Heart left ventricle (tissue), 16 donors: ENCODE data around the gene TIMELESS. TPM values are rescaled to one million over a fixed set of nuclear protein-coding genes. Genes with fewer than 3 reads are reported as not detected.

Experiments used
- ATAC-seq, 4 donors: fragments of 200-7000 bp; cut with Tn5 transposase; one replicate each; pipeline ENCODE4 v1.9.1; 2020 to 2022; ENCODE audit warnings: moderate library complexity in 4 of 4, mild to moderate bottlenecking in 3 of 4, moderate number of reproducible peaks in 1 of 4
- DNase-seq, 5 donors: peaks; one replicate each; pipeline ENCODE4 v3.0.0-alpha.2; 2020
- H3K27ac ChIP-seq, 12 donors: fragments of 200-600 bp; sonication (generic) in 4 of 12; one replicate each; pipeline versions ENCODE4 v1.5.0 to v1.8.0; 2016 to 2022; ENCODE audit warnings: mild to moderate bottlenecking in 2 of 12
- H3K27me3 ChIP-seq, 9 donors: fragments of 200-600 bp; sonication (generic) in 2 of 9; one replicate each; pipeline versions ENCODE4 v1.5.1 to v1.8.0; 2016 to 2022; ENCODE audit warnings: mild to moderate bottlenecking in 3 of 9
- H3K36me3 ChIP-seq, 9 donors: fragments of 200-600 bp; sonication (generic) in 2 of 9; one replicate each; pipeline versions ENCODE4 v1.5.0 to v1.8.0; 2018 to 2022; ENCODE audit warnings: mild to moderate bottlenecking in 2 of 9
- H3K4me1 ChIP-seq, 12 donors: fragments of 200-600 bp; sonication (generic) in 4 of 12; one replicate each; pipeline versions ENCODE4 v1.5.0 to v1.8.0; 2016 to 2022; ENCODE audit warnings: mild to moderate bottlenecking in 3 of 12
- H3K4me3 ChIP-seq, 12 donors: fragments of 200-600 bp; sonication (generic) in 4 of 12; one replicate each; pipeline versions ENCODE4 v1.5.0 to v1.8.0; 2017 to 2022; ENCODE audit warnings: mild to moderate bottlenecking in 9 of 12, moderate library complexity in 4 of 12
- H3K9me3 ChIP-seq, 12 donors: fragments of 200-600 bp; sonication (generic) in 4 of 12; one replicate each; pipeline versions ENCODE4 v1.5.0 to v1.8.0; 2016 to 2022; ENCODE audit warnings: mild to moderate bottlenecking in 1 of 12
- POLR2A ChIP-seq, 2 donors: fragments of 450-650 bp; IDR thresholded peaks; one replicate each; pipeline ENCODE4 v1.6.1; 2017; ENCODE audit warnings: antibody characterized with exemption in 2 of 2, mild to moderate bottlenecking in 2 of 2, moderate library complexity in 2 of 2
- WGBS, 4 donors: extraction: QIAGEN DNeasy Blood & Tissue Kit in 2 of 4; methylation state at CpG; one replicate each; pipeline versions ENCODE4 v1.1.5 to v1.1.7; 2013 to 2018; 5-methylcytosine and 5-hydroxymethylcytosine counted together
- intact Hi-C, 10 donors: fragments of 100-400 bp; cut with DNase I; formaldehyde crosslinking; loops; one replicate each; pipeline versions ENCODE4 v1.11.1 to v1.14.2; 2022
- polyA plus RNA-seq, 2 donors: library from polyadenylated mRNA; stranded (reverse); fragments of 200-250 nt; gene quantifications; one replicate each; pipeline ENCODE4 v1.2.3, GENCODE V29; 2013
- total RNA-seq, 9 donors: library from RNA; depleted of rRNA in 2 of 9; stranded (reverse); fragments of >200 nt in 2 of 9; fragmentation: NEBNext Ultra II Directional in 3 of 9; extraction: Animal tissue kit (Norgen Biotek cat#: 25700) in 3 of 9; gene quantifications; one replicate each; pipeline versions ENCODE4 v1.1.0 to v1.2.4, GENCODE V29; 2016 to 2023
- TF ChIP-seq, protein P1 (sequence below), 12 donors: fragments of 200-600 bp; sonication (generic) in 4 of 12; IDR thresholded peaks; one replicate each; pipeline versions ENCODE4 v1.5.0 to v1.8.0; 2018 to 2022; ENCODE audit warnings: antibody characterized with exemption in 12 of 12, mild to moderate bottlenecking in 5 of 12
- donor health status: ischemic (EF 13 %, LVEDD 7.1; RV severe dilation, severe dysfunction).
- donor health status: healthy with polysubstance abuse.
- donor health status: DM: no; HTN: yes; CAD: no.
- donor health status: DM: no; HTN: no; CAD: no.
- donor health status: ischemic (EF 25% LVEDD 6.9; RV normal size, moderate dysfunction).
- donor health status: ischemic (EF 25% LVEDD 5.7; RV mildly dilated, moderate dysfunction).
- donor health status: healthy.
- donor health status: DM: yes; HTN: yes; CAD: no.
- donor health status: ischemic (EF 35%, LVEDD 5.7; RV mildly dilated, moderate dysfunction).
- donor health status: nonischemic (EF 11% LVEDD 7.7; RV severe dilation, severe dysfunction).
- donor health status: DM: yes; HTN: yes; CAD: no.
- donor health status: PGD.
- donor health status: ischemic (EF 29% LVEDD 5.4; RV normal size, mild dysfunction).
- donor health status: nonischemic (EF 23%, LVEDD 6.1; RV moderate dilation, normal function).

TIMELESS gene
- total and polyA plus RNA-seq, 11 donors = 1.1 to 7.3 (median 2.4) TPM

DNA sequence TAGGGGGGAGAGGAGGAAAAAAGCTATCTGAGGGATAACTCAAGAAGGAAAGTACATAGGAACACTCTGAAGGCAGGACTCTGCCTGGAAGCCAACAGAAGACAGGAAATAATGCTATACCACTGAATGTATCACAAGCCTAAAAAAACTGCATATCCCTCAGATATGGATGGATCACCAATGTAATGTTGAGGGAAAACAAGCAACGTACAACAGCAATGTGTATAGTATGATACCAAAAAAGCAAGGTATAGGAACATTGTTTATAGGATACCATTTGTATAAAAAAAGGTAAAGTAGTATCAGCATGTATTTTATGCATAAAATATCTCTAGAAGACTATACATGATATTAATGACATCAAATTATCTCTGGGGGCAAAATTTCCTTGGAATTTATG, 35.3 kb upstream of the TIMELESS start:
- WGBS, 4 donors = 83 to 89% (median 87%) methylated on average over 1 of the region's 1 CpG
- H3K36me3 ChIP-seq = no peaks in the 10 kb centered on the region
- TF ChIP-seq, protein P1, sequence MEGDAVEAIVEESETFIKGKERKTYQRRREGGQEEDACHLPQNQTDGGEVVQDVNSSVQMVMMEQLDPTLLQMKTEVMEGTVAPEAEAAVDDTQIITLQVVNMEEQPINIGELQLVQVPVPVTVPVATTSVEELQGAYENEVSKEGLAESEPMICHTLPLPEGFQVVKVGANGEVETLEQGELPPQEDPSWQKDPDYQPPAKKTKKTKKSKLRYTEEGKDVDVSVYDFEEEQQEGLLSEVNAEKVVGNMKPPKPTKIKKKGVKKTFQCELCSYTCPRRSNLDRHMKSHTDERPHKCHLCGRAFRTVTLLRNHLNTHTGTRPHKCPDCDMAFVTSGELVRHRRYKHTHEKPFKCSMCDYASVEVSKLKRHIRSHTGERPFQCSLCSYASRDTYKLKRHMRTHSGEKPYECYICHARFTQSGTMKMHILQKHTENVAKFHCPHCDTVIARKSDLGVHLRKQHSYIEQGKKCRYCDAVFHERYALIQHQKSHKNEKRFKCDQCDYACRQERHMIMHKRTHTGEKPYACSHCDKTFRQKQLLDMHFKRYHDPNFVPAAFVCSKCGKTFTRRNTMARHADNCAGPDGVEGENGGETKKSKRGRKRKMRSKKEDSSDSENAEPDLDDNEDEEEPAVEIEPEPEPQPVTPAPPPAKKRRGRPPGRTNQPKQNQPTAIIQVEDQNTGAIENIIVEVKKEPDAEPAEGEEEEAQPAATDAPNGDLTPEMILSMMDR (IDR thresholded peaks at IDR 0.05) = no peak
- no peak for TF ChIP-seq POLR2A (IDR thresholded peaks at IDR 0.05)
- ATAC-seq (no peak), DNase-seq (no peak)
- no peaks in the 10 kb centered on the region for H3K9me3 ChIP-seq
- peaks cover 0 to 13% (median 0%) of the 10 kb centered on the region in 9 donors for H3K27me3 ChIP-seq
- no peak overlapping the region for H3K27ac ChIP-seq
- peaks cover 0 to 22% (median 9%) of the 10 kb centered on the region in 12 donors for H3K4me1 ChIP-seq
- intact Hi-C loops = no loop called here
- no peak overlapping the region for H3K4me3 ChIP-seq

DNA sequence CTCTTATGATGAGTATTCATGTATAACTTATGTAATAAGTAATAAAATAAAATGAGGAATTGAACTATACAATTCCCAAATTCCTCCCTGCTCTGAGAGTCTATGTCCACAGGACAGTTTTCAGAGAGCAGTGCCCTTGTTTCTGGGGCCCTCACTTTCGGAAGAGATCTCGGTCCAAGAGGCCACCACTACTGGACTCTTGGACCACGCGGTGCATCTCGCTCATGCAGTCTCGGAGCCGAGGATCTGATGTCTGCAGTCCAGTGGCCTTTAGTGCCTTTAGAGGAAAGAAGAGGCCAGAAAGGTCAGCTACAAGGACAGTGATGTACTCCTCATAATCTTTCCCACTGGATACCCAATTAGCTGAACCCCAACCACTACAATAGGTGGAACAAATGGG, 30.4 kb upstream of the TIMELESS start:
- Histone ChIP-seq H3K36me3 (no peaks in the 10 kb centered on the region), H3K4me1 (peaks cover 0 to 4% (median 0%) of the 10 kb centered on the region in 12 donors), H3K4me3 (no peak overlapping the region), H3K27ac (no peak overlapping the region), H3K27me3 (no peaks in the 10 kb centered on the region), H3K9me3 (no peaks in the 10 kb centered on the region)
- no peak for ATAC-seq
- intact Hi-C loops = no loop called here
- TF ChIP-seq, protein P1 (IDR thresholded peaks at IDR 0.05) = no peak
- TF ChIP-seq POLR2A (IDR thresholded peaks at IDR 0.05) = no peak
- WGBS, 4 donors = 90 to 95% (median 93%) methylated on average over 7 of the region's 7 CpGs
- DNase-seq = no peak

DNA sequence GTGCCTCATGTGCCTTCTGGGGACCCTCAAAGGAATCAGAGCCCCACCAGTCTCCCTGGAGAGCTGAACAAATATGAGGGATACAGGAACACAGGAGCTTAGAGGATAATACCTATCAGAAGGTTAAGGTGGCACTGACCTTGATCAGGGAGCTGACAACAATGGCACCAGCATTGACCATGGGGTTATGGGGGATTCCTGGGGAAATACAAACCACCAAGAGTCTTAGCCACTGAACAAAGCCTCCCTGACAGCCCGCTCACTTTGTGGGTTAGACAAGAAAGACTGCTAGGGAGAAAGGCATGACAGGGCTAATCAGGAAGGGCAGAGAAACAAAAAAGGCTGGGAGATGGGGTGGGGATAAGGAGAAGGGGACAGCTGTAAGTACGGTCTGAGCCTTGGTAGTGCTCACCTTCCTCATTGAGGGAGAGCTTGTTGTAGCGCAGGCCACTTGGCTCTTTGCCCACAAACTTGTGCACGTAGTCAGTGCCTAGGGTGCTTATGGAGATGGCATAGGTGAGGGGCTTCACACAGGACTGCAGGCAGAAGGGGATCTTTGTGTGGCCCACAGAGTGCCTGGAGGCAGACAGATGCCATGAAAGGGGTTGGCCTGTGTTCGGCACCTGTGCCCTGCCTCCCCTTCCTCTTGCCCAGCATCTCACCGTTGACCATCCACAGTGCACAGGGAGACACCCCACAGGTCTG, 28.4 kb upstream of the TIMELESS start:
- Histone ChIP-seq H3K36me3 (peaks cover 0 to 6% (median 0%) of the 10 kb centered on the region in 9 donors), H3K9me3 (no peaks in the 10 kb centered on the region), H3K27ac (no peak overlapping the region), H3K4me1 (peaks cover 0 to 11% (median 0%) of the 10 kb centered on the region in 12 donors), H3K27me3 (no peaks in the 10 kb centered on the region), H3K4me3 (no peak overlapping the region)
- no peak for ATAC-seq
- no peak for DNase-seq
- 87 to 91% (median 88%) methylated on average over 6 of the region's 6 CpGs for WGBS, 4 donors
- intact Hi-C loops = no loop called here
- TF ChIP-seq POLR2A (IDR thresholded peaks at IDR 0.05) = no peak
- TF ChIP-seq, protein P1 (IDR thresholded peaks at IDR 0.05) = no peak

DNA sequence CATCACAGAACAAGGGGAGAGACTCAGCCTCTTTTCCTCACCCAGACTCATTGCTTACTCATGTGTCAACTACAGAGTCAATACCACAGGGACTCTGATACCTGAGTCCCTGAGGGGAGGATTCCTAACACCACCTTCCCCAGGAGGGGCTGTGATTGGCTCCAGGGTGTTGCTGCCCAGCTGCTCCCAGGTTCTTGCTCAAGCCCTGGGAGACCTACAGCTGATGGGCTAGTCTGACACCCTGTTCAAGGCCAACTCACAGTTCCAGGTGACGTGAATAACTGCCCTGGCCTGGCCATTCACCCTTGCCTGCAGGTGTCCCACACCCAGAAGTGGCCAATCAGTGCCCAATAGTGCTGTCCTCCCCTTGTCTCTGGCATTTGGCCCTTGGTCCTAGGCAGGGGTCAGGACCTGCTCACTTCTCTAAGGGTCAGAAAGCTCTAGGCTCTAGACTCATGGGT, 27.8 kb upstream of the TIMELESS start:
- Histone ChIP-seq H3K27me3 (no peaks in the 10 kb centered on the region), H3K9me3 (no peaks in the 10 kb centered on the region), H3K36me3 (peaks cover 0 to 12% (median 2%) of the 10 kb centered on the region in 9 donors), H3K27ac (no peak overlapping the region), H3K4me1 (peaks cover 0 to 11% (median 0%) of the 10 kb centered on the region in 12 donors), H3K4me3 (no peak overlapping the region)
- peak in 1 of 4 donors; percentile 9 for ATAC-seq
- 80 to 99% (median 87%) methylated on average over 1 of the region's 1 CpG for WGBS, 4 donors
- intact Hi-C loops = no loop called here
- no peak for DNase-seq
- TF ChIP-seq, protein P1 (IDR thresholded peaks at IDR 0.05) = no peak
- TF ChIP-seq POLR2A (IDR thresholded peaks at IDR 0.05) = no peak
